Activated CD8-positive, alpha-beta memory T cell treated with anti-CD3 and anti-CD28 coated beads, Interleukin-2, amount 50 U/mL, for 4 hours (primary cell): ENCODE data around the gene ZNF146.
"Not testable (repeated sequence)": the region's sequence is repeated elsewhere in the genome, so short reads cannot be mapped to it uniquely, and the experiment has no call there.

Source experiments
- DNase-seq: peaks from one replicate; pipeline ENCODE4 v3.0.0-alpha.2; 2020

Gene ZNF146

DNA sequence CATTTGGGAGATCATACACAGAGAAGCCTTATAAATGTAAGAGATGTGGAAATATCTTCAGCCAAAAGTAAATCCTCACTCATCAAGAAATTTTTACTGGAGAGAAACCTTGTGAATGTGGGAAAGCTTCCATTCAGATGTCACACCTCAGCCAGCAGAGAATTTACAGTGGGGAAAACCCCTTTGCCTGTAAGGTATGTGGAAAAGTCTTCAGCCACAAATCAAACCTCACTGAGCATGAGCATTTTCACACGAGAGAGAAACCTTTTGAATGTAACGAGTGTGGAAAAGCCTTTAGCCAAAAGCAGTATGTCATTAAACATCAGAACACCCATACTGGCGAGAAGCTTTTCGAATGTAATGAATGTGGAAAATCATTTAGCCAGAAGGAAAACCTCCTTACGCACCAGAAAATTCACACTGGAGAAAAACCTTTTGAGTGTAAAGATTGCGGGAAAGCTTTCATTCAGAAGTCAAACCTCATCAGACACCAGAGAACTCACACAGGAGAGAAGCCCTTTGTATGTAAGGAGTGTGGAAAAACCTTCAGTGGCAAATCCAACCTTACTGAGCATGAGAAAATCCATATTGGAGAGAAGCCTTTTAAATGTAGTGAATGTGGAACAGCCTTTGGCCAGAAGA is 21.5 kb downstream of the ZNF146 start:
- no peak for DNase-seq

GRCh38 chr19:36236946-36237310 is 22.0 kb downstream of the ZNF146 start:
- no peak for DNase-seq

- no peak for DNase-seq
These were observed 29.2 kb downstream of the ZNF146 start for GRCh38 chr19:36244066-36244465.

DNA sequence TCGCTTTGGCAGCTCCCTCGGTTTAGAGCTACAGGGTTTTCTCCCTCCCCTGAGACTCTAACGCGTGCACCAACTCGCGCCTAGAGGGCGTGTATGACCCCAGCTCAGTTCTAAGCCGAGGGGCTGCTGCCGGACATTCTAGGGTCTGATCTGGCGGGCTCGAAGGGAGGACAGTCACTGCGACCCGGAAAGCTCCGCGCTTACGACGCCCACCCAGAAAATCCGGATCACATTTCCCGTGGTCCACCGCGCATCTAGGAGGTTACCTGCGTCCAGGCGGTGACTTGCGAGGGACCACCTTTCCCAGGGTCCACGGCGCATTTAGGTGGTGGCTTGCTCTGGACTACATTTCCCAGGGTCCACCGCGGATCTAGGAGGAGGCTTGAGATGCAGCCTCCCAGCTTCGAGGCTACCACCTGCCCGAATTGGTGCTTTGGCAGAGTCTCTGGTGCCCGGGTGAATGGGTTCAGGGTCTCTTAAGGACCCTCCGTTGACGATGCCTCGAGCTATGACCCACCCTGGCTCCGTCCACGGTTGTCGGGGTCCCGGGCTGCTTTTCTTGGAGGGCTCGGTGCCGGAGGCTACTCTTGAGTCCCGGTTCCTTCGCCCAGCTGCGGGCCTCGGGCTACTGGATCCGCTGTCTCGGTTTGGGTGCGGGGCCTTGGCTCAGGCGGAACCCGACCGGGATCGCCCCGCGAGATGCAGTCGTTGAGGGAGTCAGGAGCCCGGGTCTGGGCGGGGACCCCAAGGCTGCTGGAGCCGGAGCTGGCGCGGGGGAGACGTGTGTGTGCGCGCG is 30.5 kb downstream of the ZNF146 start:
- DNase-seq, result no peak

DNA sequence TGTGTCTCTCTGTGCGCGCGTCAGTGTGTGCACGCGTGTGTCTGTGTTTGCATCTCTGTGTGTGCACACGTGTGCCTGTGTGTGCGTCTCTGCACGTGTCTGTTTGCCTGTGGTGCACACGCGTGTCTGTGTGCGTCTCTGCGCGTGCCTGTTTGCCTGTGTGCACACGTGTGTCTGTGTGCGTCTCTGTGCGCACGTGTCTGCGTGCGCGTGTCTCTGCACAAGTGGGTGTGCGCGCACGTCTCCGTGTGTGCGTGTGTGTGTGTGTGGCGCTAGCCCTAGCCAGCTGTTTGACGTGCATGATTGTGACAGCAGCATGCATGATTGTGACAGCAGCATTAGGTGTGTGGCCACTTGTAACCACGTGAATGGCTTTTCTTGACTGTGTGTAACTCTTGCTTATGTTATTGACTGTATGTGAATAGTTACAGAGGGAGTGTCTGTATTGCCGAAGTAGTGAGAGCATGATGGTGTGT is 31.1 kb downstream of the ZNF146 start:
- DNase-seq, result no peak

DNA sequence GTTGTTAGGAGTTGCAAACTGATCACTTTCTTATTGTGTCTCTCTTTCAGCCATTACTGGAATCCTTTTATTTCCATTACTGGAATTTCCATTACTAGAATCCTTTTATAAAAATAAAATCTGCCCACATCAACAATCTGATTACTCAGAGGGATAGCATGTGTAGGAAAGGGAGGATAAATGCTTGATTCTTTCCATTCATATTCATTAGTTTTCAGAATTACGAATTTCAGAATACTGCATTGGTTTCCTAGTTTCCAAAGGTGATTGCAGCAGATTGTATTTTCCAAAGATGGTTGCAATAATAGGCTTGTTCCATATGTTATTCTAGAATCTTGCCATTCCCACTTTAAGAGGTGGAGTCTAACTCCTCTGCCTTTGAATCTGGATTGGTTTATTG is 37.1 kb downstream of the ZNF146 start:
- no peak for DNase-seq

DNA sequence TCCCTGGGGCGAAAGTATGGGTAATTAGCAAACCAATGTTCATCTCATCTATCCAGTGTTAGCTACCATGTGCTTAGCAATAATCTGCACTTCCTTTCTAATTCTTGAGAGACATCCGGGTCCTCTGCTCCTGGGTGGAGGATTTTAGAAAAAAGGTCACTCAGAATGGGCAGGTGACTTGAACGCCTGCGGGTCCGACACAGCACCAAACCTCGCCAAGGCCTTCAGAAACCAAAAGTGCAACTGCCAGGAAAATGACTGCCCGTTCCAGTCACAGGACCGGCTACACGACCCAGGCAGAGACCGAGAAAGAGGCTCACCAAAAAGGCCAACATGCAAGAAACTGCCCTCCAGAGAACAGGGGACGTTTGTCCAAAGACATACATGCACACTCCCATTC is 39.9 kb downstream of the ZNF146 start:
- no peak for DNase-seq

GRCh38 chr19:36255316-36255715 is 40.4 kb downstream of the ZNF146 start:
- DNase-seq, result no peak

DNA sequence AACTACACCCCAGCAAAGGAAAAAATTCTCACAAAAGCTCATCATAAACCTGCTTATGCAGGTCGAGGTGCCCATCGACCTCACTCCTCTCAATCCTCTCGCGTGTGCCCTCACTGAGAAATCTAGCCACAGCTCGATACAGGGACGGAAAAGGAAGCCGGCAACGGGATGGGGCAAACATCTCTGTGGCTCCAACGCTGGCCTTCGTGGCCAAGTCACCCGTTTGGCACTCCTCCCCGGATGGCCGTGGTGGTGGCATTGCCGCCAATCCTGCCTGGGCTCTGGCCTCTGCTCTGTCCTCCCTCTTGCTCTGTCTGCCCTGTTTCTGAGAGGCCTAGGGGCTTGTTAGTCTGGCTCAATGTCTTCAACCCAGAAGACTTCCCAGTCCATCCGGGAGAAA is 41.2 kb downstream of the ZNF146 start:
- DNase-seq, result no peak

GRCh38 chr19:36256853-36257519 is 42.1 kb downstream of the ZNF146 start:
- DNase-seq, result no peak

GRCh38 chr19:36257520-36257876 is 42.6 kb downstream of the ZNF146 start:
- DNase-seq, result no peak

GRCh38 chr19:36258028-36258875 is 43.3 kb downstream of the ZNF146 start:
- no peak for DNase-seq

DNA sequence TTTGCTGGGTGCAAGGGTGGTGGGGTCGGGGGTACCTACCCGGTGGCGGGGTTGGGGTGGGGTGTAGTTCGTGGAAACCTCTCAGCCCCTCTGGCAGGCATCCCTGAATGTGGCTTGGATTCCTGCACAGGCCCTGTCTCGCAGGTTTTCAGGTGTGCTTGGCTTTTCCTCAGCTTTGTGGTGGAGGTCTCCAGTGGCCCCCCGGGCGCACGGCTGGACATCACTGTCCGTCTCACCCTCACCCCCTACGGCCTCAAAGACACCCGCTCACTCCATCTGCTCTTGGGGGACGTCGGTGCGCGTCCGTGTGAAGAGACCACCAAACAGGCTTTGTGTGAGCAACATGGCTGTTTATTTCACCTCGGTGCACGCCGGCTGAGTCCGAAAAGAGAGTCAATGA is 44.3 kb downstream of the ZNF146 start:
- no peak for DNase-seq

- no peak for DNase-seq
These were observed 50.2 kb downstream of the ZNF146 start for GRCh38 chr19:36265064-36265463.

GRCh38 chr19:36265856-36266374 is 51.0 kb downstream of the ZNF146 start:
- no peak for DNase-seq

- no peak for DNase-seq
These were observed 51.6 kb downstream of the ZNF146 start for GRCh38 chr19:36266375-36266961.

DNA sequence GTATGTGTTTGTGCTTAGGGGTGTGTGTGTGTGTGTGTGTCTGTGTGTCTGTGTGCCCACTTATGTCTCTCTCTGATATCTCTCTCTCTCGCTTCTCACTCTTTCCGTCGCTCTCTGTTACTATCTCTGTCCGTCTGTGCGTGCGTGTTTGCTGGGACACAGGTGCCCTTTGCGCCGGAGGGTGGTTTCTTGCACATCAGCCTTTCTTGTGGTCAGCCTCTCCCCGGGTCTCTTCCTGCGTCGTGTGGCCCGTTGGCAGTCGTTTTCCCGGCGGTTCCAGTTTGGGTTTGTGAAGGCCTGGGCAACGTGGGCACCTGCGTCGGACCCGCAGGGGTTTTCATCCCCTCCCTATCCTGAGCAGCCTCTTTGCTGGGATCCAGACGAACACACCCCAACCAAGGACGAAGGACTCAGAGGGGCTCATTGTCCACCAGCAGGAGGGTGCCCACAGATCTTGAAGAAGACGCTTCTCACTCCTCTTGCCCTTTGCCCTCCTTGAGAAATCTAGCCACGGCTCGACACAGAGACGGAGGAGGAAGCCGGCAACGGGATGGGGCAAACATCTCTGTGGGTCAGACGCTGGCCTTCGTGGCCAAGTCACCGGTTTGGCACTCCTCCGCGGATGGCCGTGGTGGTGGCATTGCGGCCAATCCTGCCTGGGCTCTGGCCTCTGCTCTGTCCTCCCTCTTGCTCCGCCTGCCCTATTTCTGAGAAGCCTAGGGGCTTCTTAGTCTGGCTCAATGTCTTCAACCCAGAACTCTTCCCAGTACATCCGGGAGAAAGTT is 52.3 kb downstream of the ZNF146 start:
- no peak for DNase-seq

- DNase-seq, result not testable (repeated sequence)
These were observed 53.2 kb downstream of the ZNF146 start for GRCh38 chr19:36268081-36268480.

GRCh38 chr19:36268591-36268990 is 53.7 kb downstream of the ZNF146 start:
- not testable (repeated sequence) for DNase-seq

- DNase-seq, result not testable (repeated sequence)
These were observed 54.4 kb downstream of the ZNF146 start for GRCh38 chr19:36269295-36269694.
